ENCODE measurements around the gene APP.

The APP gene

DNA sequence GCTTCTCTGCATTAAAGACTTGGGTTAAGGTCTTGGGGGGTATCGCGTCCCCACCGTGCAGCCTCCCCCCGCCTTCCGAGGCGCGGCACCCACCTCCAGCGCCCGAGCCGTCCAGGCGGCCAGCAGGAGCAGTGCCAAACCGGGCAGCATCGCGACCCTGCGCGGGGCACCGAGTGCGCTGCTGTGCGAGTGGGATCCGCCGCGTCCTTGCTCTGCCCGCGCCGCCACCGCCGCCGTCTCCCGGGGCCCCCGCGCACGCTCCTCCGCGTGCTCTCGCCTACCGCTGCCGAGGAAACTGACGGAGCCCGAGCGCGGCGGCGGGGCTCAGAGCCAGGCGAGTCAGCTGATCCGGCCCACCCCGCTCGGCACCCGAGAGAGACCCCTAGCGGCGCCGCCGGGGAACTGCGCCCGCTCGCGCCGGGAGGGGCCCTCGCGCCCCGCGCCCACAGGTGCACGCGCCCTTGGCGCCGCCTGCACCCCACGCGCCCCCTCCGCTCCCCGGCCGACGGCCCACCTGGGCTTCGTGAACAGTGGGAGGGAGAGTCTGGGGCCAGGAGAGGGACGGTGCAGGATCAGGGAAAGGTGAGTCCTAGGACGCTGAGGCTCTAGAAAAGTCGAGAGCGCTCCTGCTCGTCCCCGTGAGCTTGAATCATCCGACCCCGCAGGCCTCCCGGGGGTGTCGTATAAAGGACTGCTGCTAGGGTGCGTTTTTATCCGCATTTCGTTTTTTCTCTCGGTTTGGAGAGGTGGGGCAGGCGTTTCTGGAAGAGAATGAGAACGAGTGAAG, at the start of gene APP:
Gene APP (minus strand): TSS at position 300 of the 787 bp plus-strand sequence. CDS start 150 bp downstream, at position 150.
- peak; percentile 93 for DNase-seq (ENCODE audit: low spot score)

DNA sequence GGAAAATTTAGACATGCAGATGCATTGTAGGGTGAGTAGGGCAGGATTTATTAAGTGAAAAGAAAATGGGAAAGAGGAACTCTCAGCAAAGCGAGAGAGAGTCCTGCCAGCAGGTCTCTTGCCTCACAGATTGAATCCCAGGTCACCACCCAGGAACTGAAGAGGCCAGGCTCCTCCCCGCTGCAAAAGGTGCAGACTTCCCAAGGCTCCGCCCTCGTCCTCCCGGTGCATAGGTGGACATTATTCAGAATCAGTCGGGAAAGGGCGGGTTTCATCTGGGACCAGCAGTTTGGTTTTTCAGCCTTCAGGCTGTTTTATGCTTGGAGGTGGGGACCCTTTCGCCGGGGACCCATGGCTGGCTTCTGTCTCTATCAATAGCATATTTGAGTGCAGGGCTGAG, 41.6 kb upstream of the APP start:
- no peak for DNase-seq (ENCODE audit: low spot score)

DNA sequence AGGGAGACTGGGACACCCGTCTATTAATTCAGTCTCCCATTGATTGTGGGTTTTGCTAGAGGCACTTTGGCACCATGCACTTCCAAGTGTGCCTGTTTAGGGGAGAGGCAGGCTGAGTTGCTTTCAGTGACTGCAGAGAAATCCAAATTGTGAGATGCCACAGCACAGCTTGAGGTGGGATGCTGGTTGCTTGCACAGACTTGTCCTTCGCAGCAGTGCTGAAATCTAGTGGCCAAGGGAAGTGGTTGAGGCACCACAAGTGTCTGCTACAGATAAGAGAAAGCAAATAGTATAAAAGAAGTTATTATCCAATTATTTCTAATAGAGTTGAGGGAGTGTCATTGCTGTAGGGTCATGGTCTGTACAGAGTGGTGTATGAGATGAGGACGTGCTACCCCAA, 40.0 kb upstream of the APP start:
- no peak for DNase-seq (ENCODE audit: low spot score)

DNA sequence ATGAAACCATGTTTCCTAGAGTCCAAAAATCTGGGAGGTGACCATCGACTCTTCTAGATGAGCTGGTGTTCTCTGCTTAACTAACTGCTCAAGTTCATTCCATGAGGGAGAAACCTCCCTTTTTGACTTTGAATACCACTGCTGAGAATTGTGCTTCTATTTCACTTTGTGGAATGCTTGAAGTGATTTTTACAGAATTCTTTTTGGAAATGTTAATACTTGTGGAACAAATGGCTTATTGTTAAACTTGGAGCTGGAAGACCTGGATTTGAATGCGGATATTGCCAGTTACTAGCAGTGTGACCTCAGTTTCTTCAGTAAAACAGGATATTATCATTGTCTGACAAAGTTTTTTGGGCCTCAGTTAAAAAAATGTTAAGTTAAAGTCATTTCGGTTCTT, 36.5 kb upstream of the APP start:
- DNase-seq (ENCODE audit: low spot score), result no peak

DNA sequence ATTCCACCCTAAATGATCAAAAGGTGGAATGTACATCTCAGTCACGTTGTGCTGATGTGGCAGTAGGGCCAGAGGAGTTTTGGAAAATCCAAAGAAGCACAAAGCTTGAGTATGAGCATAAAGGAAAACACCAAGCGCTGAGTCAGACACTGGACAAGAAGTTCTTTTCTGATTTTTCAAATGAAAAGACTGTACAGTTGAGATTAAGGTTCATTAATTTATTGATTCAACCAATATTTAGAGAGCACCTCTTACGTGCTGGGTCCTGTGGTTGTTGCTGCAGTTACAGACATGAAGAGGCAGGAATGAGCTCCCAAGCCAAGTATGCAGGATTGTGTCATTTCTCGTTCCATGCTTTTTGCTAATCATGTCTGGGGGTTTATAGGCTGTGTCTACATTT, 28.9 kb upstream of the APP start:
- no peak for DNase-seq (ENCODE audit: low spot score)

DNA sequence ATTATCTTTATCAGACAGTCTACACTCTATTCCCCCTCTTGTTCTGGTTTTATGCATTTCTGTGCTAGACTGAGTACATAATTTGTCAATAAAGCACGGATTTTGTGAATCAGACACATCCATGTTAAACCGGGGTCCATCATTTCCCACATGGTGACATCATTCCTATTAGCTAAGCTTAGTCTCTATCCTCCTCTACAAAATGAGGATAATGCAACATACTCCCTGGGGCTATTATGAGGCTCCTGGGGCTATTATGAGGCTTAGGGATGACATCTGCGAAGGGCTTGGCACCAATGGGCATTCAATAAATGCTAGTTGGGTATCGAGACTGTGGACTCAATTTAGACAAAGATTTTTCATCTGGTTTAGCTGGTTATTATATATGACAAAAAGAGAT, 25.1 kb upstream of the APP start:
- no peak for DNase-seq (ENCODE audit: low spot score)

DNA sequence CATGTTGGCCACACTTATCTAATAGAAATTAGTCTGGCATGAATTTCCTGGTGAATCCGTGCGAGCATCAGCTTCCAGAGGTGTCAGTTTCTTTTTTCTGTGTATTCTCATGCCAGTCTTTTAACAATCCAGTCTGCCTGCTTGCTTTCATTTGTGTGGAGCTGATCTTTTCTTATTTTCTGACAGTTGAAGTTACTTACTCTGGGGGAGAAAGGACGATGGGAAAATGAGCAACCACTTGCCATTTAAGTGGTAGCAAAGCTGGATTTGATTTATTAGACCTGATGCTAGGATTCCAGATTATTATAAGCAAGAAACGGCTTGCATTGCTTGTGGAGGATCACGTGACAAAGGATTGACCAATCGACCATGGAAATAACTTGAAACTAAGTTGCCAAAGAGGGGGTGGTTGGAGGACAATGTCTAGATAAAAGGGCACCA, 24.3 kb upstream of the APP start:
- no peak for DNase-seq (ENCODE audit: low spot score)

DNA sequence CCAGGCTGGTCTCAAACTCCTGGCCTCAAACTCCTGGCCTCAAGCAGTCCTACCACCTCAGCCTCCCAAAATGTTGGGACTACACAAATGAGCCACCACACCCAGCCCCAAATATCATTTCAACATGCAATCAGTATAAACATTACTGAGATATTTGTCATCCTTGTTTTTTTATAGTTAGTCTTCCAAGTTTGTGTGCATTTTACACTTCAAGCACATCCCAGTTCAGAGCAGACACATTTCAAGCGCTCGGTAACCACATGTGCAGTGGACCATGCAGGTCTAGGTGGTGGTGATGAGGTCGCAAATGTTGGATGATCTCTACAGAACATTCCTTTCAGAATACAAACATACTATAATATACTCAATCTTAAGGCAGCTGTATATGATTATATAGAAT, 23.8 kb upstream of the APP start:
- no peak for DNase-seq (ENCODE audit: low spot score)

DNA sequence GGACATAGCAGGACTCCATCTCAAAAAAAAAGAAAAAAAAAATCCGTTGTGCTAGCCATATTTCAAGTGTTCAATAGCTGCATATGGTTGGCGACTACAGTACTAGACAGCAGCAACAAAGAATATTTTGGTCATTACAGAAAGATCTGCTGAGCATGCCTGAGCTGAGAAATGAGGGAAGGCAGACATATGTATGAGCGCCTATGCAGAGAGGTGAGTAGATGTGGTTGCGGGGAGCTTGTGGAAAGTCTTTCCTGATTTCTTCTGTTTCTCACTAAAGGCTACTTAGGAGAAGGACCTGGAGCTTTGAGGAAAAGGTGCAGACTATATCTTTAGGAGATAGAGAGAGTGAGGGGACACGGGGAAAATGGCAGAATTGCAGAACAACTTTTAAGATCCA, 21.0 kb upstream of the APP start:
- DNase-seq (ENCODE audit: low spot score), result no peak

DNA sequence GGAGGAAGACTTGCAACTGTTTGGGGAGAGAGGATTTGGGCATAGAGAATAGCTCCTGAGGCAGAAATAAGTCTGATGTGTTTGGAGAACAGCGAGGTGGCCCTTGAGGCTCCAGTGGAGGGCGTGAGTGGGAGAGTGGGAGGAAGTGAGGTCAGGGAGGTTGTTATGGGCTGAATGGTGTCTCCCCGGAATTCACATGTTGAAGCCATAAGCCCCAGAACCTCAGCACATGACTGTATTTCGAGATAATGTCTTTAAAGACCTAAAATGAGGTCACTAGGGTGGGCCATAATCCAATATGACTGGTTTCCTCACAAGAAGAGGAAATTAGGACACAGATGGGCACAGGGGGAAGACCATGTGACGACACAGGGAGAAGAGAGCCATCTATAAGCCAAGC, 17.9 kb upstream of the APP start:
- no peak for DNase-seq (ENCODE audit: low spot score)

DNA sequence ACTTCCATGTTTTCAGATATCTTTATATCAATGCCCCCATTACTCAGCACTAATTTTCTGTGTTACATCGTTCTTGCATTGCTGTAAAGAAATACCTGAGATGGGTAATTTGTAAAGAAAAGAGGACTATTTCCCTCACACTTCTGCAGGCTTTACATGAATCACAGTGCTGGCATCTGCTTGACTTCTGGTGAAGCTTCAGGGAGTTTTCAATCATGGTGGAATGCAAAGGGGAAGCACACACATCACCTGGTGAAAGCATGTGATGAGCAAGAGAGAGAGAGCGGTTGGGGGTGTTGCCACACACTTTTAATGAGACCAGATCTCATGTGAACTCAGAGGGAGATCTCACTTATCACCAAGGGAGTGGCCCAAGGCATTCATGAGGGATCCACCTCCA, 14.9 kb upstream of the APP start:
- DNase-seq (ENCODE audit: low spot score), result no peak

DNA sequence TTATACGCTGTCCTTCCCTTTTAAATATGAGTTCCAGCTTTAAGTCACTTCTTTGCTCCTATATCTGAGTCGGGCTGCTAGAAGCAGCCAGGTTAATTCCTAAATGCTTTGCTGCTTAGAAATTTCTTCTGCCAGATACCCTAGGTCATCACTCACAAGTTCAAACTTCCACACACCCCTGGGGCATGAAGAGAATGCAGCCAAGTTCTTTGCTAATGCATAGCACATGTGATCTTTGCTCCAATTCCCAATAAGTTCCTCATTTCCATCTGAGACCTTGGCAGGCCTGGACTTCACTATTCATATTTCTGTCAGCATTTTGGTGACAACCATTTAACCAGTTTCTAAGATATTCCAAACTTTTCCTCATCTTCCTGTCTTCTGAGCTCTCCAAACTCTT, 14.5 kb upstream of the APP start:
- no peak for DNase-seq (ENCODE audit: low spot score)

DNA sequence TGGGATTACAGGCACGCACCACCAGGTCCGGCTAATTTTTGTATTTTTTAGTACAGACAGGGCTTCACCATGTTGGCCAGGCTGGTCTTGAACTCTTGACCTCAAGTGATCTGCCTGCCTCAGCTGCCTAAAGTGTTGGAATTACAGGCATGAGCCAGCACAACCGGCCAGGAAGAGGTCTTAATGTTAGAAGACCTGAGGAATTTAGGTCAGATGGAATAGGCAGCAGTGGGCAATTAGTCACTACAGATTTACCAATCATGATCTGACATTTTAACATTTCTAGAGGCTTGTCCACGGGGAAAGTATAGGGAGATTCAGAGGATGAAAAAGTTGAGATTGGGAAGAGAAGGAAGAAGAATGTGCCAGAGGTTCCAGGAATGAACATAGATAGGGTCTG, 8.9 kb upstream of the APP start:
- DNase-seq (ENCODE audit: low spot score), result no peak

DNA sequence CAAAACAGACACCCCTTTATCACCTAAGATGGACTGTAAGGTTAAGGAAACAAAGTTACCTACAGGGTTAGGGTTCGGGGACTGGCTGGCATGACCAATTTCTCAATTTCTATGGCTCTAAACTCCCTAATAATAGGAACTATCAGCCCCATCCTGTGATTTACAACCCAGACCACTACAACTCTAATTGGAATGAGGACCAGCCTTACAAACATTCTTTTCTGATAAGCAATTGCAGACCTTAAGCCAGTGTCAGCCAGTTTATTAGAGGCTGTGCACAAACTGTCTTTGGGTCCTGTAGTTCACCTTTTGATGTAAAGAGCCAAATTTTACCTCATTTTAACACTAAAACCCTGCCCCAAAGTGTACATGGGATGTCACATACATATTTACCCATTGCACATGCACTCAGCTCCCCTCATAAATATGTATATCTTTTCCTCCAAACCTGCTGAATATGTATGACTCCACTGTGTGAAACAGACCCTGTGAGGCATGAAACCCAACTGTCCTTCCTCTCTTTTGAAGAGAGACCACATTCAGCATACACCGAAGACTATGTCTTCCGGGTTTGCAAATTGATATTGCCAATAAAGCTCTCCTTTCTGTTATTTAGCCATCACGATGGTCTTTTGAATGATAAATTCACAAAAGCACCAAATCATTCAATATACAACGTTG, 7.3 kb upstream of the APP start:
- DNase-seq (ENCODE audit: low spot score), result no peak

DNA sequence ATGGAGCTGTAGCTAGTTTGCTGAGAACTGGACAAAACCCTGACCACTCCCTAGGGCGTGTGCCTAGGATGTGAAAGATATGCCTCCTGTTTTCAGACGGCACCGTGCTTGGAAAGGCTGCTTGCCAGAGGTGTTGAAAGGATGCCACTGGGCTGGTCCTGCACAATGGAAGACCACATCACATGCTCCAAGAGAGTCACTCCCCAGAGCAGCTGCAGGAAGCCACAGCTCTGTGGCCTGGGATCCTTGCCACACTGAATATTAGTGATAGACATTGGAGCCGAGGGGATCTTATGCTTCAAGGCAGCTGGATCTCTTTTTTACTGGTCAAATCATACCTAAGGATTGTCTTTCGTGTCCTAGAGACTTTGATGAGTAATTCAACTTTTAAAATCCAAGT, 6.6 kb upstream of the APP start:
- no peak for DNase-seq (ENCODE audit: low spot score)

DNA sequence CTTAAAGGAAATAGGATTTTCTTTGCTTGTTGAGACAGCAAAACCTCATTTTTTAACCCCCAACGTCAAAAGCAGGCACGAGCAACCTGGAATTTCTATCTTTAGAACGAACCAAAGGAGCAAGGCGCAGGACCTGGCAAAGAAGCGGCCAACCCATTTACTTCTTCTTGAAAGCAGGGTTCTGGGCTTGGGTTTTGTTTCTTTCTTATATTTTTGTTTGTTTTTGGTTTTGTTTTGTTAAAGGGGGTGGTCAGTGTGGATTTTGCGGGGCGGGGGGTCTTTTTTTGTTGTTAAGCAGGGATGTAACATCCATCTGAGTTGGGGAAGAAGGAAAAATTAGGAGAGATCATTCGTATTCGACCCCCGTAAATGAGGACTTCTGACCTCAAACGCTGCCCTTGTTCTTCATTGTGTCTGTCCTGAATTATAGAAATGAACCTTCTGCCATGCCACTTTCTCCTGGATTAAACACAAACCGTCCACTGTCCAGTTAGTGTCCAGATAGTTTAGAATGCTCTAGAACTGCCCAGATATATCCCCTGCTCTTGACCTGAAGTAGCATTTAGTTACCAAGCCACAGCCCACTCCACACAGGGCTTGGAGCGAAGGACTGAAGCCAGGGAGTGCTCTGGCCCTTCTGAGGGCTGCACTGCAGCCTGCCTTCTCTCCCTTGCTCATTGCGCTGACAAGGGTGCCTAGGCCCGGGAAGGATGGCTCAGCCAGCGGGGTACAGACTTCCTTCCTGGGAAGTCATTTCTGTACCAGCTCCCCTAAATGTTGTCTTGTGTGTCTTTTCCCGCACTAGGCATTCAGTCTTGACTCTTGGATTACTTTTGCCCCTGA, 909 bp upstream of the APP start:
- DNase-seq (ENCODE audit: low spot score), result no peak

DNA sequence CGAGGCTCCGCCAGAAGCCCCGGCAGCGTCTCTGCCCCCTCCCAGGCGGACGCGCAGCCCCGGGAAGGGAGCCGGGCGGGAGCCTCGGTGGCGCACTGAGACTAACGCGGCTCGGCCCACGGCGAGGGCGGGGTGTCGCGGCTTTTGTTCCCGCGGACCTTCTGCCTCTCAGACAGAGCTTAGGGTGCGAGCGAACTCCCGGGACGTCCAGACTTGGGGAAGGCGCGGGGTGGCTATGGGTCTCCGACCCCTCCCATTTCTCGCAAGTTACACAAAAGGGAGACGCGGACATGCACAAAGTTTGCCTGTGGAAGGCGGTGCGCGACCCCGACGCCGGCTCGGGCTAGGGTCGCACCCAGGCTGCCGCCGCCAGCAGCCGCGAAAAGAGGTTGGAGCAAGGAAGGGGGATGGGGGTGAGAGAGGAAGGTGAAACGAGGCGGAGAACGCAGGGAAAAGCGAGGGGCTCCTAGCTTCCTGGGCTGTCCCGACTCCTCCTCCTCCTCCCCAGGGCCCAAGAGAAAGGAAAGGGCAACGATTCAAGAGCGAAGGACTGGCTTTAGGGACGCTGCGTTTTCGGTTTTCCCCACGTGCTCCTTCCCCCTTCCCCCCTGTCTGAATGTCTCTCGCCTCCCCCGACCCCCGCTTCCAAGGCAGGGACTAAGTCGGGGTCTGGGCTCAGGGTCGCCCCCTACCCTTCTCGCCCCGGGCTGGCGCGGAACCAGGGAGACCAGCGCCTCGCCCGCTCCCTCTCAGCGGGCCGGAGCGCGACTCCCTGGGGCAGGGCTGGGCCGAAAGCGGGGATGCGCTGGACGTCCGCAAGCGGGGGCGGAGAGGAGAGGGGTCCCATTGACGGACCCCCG, 729 bp downstream of the APP start:
- peak; percentile 36 for DNase-seq (ENCODE audit: low spot score)

DNA sequence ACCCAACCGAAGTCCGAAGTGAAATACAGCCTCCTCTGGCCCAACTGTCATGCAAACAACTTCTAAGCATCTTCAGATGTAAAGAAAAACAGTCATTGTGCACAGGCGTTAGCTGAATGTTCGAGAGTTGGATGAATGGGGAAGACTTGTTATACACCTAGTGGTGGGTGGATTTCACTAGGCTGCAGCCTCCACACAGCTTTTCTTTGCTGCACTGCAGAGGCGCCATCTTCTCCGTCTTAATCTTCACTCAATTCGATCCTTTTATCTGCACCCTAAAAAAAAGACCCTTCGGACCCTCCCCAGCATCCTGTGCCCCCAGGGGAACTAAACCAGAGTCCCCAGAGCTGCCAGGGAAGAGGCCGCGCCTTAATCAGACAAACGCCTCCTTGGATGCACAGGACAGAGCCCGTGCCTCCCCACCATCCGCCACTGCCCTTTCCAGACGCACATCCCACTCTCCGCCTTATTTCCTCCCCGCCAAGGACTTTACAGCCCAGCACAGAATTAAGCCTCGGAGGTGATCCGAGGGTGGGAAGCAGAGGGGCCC, 1.4 kb downstream of the APP start:
- peak; percentile 24 for DNase-seq (ENCODE audit: low spot score)

DNA sequence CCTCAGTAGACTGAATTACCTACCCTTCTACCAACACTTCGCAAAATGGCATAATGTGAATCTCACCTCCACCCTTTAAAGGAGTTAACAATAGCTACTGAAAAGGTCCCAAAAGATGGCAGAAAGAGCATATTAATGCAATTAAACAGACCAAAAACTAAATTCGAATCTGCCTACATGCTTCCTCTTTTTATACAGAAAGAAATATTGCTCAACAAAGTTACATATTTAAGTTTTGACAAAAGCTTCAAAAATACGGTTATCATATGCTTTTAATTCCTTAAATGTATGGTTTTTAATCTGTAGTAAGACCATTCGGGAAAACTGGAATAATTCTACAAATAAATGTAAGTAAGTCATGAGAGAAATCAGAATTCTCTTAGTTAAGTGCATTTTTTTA, 2.2 kb downstream of the APP start:
- DNase-seq (ENCODE audit: low spot score), result no peak

DNA sequence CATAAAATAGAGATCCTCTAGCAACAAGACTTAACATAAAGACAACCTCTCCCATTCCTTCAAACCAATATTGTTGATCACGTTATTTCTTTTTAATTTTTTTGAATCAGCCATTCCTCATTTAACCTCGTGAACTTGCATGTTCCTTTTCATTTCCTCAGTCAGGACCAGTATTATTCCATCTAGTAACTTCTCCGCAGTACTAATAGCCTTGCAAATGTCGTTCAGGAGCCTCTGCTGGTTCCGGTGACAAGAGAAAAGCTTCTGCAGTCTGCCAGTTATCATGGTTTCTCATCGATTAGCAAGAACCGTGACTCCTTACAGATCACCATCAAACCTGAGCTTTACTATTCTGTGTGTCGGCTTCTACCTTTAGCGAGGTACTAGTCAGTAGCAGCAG, 3.0 kb downstream of the APP start:
- no peak for DNase-seq (ENCODE audit: low spot score)

DNA sequence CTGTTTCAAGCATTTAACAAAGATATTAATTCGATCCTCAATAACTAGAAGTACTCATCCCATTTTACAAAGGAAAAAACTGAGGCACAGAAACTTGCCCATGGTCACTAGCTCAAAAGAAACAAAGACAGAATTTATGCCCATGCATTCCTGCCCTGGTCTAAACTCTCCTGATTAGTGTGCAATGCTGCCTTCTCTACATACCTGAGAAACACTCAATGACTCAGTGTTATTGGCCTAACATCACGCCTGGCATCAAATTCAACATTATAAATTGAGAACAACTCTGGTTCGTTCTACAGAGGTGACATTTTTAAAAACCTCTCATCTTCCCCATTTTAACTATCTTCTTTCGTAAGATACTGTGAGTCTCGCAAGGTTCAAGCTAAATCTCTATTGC, 5.2 kb downstream of the APP start:
- no peak for DNase-seq (ENCODE audit: low spot score)

DNA sequence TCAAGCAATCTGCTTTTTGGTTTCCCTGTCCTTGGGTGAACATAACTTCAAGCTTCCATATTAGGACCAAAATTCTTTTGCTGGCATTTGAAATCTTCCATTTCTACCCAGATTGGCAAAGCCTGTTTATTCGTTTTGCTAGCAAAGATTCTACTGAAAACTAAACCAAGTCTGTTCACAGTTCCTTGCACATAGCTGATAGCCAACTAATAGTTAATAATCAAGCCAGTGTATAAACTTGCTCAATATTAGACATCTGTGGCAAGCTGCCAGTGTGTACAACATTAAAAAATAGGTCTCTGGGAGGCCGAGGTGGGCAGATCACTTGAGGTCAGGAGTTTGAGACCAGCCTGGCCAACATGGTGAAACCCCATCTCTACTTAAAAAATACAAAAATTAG, 6.3 kb downstream of the APP start:
- DNase-seq (ENCODE audit: low spot score), result no peak
